ENCODE measurements around the gene MRPS34. TPM values are rescaled to one million over a fixed set of nuclear protein-coding genes. Genes with fewer than 3 reads are reported as not detected.
A peak's percentile ranks its signal among the peaks of the same experiment; 100 is the strongest.
"Not testable (repeated sequence)": the region's sequence is repeated elsewhere in the genome, so short reads cannot be mapped to it uniquely, and the experiment has no call there.

Gene MRPS34
- 73.5 TPM for polyA plus RNA-seq (2013, experiment 1 of 2; ENCODE audit: insufficient read length)
- 67.2 TPM for polyA plus RNA-seq (2013, experiment 2 of 2; ENCODE audit: insufficient read length)

DNA sequence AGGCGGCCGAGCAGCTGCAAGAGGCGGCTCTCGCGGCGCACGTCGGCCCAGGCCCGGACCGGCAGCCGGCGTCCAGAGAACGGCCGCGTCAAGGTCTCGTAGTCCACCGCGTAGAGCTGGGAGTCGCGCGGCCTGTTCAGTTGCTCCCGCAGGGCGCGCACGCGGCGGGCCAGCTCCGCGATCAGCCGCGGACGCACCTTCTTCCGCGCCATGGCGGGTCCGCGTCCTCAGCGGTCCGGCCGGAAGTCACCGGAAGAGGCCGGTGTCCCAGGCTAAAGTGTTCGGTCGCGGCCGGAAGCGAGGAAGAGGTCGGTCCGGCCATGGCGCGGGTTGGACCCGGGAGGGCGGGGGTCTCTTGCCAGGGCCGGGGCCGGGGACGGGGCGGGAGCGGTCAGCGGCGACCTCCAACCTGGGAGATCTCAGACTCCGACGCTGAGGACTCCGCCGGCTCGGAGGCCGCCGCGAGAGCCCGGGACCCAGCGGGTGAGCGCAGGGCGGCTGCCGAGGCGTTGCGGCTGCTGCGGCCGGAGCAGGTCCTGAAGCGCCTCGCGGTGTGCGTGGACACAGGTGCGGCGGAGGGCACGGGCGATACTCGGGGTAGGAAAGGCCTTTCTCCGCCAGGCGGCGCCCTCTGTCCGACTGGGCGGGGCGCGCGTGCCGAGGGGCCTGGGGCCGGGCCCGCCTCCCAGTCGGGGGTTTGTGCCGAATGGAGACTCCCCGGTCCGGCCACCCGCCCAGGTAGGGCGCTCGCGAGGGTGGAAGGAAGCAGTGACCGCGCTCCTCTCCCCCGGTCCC lies at the start of gene MRPS34:
Gene MRPS34 (minus strand): TSS at position 227 of the 795 bp plus-strand sequence. CDS start 15 bp downstream, at position 212.
- DNase-seq, result peak; percentile 85

DNA sequence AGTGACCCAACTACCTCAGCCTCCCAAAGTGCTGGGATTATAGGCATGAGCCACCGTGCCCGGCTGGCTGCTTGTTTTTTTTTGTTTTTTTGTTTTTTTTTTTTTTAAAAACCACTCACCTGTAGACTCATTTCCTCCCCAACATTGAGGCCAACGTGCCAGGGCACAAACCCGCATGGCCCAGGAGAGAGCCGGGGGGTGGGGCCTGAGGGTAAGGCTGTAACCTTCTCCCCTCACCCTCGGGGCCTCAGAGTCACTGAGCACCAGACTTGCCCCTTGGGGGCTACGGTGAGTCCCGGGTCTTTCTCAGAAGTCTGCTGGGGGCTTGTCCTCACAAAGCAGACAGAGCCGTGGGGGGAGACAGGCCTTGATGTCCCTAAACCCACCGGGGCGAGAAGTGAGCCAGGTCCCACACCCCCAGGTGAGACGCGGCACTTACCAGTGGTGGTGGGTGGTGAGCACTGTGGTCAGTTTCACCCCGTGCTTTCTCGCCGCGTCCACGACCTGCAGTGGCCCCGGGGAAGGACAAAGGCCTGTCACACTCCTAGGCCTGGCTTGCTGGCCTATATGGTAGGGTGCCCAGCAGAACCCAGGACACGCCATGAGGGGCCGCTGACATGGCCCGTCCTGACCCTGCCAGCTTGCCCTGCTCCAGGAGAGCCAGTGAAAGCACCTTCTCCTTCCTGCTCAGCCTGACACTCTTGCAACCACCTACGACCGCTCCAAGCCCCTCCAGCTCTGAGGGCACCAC lies 49.1 kb upstream of the MRPS34 start:
- no peak for DNase-seq

DNA sequence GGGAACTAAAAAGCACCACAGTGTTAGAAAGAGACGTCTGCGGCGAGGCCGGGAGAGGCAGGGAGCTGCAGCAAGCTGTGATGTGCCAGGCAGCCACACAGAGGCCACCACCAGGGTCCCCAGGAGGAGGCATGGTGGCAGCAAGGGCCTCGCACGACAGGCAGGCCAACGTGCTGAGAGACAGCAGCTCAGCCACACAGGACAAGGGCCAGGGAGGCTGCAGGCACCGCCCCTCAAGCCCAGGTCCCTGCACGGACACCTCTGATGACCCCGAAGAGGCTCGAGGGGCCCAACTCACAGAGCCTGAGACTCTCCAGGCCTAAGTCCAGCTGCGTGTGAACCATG lies 48.0 kb upstream of the MRPS34 start:
- DNase-seq, result no peak

DNA sequence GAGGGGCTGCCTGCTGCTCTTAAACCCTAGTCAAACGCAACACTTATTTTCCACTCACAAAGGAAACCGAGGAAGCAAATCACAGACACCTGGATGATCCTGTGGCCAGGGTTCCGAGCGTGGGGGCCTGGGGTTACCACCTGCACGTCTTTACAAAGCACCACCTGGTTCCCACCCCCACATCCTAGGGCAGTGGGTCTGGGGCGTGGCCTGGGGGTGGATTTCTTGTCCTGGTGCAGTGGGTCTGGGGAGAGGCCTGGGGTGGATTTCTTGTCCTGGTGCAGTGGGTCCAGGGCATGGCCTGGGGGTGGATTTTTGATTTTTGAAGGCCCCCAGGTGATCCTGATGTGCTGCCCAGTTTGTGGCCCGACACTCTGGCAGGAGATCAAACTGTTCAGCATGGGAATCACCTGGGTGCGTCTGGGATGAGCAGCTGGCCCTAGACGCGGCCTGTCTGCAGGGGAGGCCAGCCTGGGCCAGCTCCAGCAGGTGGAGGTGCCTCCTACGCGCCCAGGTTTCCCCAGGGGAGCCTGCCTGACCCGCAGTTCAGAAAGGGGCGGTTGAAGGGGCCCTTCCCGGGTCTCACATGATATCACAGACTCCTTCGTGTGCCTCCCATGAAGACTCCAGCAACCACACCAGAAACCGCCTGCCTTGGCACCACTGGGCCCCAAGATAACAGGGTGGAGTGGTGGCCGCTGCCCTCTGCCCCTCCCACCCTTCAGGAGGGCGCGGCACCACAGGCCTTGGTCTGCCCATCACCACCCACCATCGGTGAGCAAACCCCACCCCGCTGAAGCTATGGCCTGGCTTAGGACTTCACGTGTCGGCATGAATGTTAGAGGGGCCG lies 47.4 kb upstream of the MRPS34 start:
- no peak for DNase-seq

DNA sequence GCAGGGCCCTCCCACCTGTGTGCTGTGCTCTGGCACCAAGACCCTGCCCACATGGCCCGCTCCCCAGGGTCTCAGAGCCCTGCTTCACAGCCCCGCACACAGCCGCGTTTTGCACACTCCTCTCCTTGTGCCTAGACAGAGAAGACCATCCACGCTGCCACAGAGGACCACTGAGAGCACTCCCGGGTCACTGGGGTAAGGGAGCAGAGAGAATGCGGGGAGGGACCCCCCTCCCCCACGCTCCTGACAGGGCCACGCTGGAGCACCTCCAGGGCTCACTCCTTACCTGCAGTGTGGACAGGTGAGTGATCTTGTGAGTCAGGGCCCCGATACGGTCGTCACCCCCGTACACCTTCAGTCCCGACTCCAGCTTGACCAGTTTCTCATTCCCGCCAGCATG lies 46.7 kb upstream of the MRPS34 start:
- no peak for DNase-seq

DNA sequence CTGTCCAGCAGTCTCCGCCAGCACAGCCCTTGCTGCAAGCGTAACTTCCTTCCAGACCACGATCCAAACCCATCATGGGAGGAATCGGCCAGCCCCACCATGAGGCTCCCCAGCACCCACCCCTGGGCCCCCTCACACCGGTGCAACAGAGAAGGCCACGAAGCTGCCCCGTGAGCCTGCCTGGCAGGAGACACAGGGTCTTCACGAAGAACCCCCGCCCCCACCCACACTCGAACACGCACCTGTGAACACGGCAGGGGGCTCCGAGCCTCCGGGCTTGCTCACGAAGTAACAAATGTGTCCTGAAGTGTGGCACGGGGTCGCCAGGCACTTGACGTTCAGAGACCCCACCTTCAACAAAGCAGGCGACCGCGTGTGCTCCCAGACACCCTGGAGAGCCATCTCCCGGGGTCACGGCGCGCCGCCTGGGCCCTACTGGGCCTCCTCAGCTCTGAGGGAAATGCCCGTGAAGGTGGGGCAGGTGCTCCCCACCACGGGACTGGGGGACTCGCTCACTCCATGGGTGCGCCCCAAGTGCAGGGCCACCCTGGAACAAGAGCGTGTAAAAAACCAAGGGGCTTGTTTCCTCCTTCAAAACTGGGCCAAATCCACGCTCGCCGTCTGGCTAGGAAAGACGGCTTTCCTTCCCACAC lies 46.1 kb upstream of the MRPS34 start:
- DNase-seq, result no peak

DNA sequence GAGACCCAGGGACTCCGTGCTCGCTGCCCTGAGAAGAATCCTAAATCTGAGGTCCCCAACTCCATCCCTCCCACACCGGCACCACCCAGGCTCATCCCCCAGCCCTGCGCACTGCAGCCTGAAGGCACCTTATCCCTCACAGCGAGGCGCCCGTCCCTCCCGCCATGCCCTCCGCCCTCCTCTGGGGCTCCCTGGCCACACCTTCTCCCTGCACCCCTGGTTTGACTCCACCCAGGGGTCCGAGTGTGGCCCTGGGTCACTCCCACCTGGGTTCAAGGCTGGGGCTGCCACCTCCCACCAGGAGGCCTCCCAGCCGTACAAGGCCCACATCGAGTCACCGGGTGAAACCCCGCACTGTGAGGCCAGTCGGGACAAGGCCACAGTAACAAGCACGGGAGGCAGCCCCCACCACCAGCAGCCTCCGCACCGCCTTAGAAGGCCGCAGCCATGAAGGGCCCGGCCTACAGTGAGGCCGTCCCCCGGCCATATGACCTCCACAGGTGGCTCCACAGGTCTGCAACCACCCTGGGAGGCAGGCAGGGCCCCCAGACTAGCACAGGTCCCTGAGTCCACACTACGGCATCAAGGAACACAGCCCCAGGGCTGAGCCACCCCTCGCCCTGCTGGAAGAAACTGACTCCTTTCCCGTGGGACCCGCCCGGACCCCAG lies 45.4 kb upstream of the MRPS34 start:
- DNase-seq, result no peak

DNA sequence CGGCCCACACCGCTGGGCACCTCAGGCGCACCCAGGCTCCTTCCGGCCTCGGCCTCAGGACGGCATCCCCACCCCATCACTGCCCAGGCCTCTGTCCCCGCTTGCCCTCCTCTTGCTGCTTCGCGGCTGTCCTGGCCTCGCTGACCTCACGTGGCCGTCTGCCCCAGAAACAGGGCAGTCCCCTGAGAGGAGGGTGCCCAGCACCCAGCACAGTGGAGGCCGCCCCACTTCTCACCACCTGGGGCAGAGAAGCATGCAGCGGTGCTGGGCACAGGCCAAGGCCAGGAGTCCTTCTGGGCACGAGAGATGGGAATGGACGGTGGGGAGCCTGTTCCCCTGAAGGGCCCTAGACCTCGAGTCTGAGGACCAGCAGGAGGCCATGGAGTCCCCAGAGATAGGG lies 44.8 kb upstream of the MRPS34 start:
- no peak for DNase-seq

DNA sequence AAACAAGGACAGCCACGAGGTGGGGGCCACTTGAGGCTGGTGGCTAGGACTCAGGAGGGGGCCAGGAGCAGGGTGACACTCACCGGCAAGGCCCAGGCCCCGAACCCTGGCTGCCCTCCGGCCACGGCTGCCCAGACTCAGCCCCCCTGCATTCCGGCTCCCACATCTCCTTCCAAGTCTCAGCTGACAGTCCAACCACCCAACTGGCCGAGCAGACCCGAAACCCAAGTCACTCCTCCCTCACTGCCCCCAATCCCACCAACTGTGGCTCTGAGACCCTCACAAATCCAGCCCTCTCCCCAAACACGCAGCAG lies 44.3 kb upstream of the MRPS34 start:
- DNase-seq, result no peak

DNA sequence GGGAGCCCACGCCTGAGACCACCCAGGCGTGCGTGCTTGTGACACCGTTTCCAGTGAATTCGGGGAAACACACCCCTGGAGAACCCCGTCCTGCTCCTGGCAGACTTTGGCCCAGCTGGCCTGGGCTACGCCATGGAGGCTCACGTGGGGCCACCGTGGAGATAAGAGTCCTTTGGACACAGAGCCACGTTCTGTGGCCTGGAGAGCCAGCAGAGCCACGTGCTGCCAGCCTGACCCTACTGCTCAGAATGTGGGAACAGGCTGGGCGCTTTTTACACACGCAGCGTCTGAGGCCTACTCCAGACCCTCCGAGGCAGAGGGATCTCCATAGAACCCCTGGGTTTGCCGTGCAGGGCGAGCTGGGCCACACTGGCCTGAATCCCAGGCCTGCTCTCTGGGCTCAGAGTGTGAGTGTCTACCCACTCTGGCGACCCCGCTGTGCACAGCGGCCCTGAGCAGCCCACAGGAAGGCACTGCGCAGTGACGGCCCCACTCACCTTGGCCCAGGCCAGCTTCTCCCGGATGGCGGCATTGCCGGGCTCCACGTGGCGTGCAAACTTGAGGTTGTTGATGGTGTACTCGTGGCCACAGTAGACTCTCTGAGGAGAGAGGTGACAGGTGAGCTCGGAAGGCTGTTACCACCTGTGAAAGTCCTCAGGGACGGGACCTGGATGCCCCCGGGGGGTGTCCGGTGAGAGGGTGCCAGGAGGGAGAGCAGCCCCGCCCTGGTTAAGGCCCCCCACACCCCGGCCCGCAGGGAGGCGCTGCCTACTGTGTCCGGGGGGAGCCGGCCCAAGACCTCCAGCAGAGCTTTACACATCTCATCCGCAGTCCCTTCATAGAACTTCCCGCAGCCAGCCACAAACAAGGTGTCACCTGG lies 43.7 kb upstream of the MRPS34 start:
- no peak for DNase-seq

DNA sequence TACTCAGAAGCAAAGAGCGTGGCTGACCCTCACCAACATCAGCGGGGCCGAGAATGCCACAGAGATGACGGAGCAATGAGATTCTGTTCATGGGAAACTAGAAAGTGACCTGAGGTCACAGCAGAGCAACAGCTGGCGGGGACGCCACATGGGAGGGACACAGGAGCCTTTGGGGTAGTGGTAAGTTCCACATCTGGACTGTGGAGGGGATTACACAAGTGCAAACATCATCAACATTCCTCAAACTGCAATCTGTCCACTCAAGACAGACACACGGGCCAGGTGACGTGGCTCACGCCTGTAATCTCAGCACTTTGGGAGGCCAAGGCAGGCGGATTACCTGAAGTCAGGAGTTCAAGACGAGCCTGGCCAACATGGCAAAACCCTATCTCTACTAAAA lies 42.5 kb upstream of the MRPS34 start:
- DNase-seq, result no peak

DNA sequence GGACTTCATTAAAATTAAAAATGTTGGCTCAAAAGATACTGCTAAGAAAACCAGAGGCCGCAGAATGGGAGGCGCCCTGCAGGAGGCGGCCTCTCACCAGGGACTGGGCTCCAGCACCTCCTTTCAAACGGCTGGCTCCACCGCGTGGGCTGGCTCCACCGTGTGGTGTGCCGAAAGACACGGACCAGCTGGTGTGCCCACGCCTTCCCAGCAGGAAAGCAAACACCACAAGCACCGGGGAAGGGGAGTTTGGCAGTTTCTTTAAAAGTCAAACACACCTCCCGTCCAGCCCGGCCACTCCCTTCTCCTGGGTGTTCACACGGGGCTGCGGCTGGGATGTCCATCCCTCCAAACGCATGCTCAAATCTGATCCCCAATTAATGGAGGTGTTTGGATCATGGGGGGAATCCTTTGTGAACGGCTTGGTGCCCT lies 39.8 kb upstream of the MRPS34 start:
- DNase-seq, result peak; percentile 57

DNA sequence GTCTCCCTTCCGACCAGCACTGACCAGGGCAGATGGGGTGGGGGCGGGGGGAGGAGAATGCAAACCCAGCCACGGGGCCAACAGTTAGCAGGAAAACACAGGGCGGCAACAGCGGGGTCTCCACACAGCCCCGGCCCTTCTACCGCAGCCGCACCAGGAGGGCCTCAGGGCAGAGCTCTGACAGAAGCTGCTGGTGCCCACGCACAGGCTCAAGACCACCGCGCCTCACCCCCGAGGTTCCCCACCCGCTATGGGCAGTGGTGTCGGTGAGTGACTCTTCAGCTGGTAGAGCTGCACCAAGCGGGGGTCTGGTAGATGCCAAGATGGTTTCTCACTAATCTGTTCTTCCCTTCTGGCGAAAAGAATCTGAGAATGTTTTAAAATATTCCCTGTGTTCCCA lies 37.6 kb upstream of the MRPS34 start:
- no peak for DNase-seq

DNA sequence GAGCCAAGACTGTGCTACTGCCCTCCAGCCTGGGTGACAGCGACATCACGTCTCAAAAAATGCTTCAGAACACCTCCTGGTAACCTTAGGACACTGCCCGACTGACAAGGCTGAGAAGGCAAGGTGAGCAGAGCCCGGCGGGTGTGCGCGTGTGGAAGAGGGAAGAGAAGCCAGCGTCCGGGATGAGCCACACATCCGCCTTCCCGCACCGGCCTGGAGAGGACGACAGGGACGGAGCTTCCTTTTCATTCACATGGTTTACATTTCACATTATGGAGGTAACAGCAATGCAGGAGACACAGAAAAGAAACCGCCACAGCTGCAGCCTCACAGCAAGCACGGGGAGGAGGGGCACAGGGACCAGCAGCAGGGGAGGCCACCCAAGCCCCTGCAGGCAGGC lies 37.2 kb upstream of the MRPS34 start:
- DNase-seq, result no peak

DNA sequence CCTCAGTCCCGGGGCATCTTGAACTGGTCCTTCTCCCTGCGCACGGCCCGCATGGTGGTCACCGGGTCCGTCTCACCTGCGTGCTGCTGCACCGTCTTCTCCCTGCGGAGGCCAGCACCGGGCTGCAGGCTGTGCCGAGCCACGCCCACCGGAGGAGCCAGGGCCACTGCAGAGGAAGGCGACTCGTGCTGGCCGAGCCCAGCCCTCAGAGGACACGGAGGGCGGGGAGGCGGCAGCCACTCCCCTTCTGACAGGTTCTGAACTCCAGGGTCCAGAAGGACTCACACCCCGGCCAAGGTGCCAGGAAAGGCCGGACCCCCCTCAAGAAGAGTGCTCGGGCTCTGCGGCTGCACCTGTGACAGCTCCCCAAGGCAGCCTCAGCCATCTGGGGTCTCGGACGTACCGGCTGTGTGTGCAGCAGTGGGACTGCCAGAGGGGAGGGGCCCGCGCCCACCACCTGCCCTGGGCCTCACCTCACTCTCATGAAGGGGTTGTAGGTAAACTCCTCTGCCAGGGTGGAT lies 36.4 kb upstream of the MRPS34 start:
- no peak for DNase-seq

DNA sequence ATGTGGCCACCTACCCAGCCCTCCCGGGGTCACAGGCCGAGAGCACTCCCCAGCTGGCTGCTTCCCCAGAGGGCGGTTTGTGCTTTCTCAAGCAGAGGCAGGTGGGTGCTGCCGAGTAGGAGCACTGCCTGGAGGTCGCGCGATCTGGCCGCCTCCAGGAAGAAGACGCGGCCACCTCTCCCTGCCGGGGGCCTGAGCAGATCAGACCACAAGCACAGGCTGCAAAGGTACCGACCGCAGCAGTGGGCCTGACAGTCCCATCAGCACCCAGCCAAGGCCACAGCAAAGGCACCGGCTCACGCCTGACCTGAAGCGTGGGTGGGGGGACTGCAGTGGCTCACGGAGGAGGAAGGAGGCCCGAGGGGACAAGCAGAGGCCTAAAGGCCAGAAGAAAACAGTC lies 35.8 kb upstream of the MRPS34 start:
- no peak for DNase-seq

DNA sequence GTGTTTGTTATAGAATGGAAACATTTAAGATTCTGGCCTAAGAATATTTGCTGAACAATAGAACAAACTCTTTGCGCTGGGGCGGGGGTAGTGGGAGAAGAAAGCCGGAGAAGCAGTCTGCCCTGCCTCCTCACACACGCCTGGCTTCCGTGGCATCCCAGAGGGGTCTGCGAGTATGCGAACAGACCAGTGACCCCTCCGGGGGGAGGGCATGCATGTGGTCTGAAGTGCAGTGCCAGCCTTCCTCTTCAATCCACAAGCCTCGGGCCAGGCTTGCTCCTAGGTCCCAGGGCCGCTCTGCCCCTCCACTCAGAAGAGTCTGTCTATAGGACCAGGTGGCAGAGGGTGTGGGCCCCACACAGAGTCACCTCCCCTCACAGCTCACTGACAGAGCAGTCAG lies 34.7 kb upstream of the MRPS34 start:
- DNase-seq, result no peak

DNA sequence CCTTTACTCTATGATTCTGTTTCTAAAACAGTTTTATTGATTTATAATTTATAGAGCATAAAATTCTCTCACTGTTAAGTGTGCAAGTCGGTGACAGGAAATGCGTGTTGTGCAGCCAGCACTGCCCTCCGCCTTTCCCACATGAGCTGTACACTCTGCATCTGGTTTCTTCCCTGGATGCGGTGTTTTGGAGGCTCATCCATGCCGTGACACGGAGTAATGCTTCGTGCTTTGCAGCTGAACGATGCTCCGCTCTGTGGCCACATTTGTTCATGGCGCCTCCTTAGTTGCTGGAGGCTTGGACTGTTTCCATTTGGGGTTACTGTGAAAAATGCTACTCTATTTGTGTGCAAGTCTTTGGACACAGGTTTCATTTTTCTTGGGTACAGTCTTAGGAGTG lies 27.8 kb upstream of the MRPS34 start:
- DNase-seq, result no peak

DNA sequence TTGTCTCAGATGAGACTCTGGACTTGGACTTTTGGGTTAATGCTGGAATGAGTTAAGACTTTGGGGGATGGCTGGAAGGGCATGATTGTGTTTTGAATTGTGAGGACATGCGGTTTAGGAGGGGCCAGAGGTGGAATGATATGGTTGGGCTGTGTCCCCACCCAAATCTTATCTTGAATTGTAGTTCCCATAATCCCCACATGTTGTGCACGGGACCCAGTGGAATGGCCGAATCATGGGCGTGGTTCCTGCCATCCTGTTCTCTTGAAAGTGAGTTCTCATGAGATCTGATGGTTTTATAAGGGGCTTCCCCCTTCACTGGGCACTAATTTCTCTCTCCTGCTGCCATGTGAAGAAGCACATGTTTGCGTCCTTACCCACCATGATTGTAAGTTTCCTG lies 26.3 kb upstream of the MRPS34 start:
- DNase-seq, result not testable (repeated sequence)

DNA sequence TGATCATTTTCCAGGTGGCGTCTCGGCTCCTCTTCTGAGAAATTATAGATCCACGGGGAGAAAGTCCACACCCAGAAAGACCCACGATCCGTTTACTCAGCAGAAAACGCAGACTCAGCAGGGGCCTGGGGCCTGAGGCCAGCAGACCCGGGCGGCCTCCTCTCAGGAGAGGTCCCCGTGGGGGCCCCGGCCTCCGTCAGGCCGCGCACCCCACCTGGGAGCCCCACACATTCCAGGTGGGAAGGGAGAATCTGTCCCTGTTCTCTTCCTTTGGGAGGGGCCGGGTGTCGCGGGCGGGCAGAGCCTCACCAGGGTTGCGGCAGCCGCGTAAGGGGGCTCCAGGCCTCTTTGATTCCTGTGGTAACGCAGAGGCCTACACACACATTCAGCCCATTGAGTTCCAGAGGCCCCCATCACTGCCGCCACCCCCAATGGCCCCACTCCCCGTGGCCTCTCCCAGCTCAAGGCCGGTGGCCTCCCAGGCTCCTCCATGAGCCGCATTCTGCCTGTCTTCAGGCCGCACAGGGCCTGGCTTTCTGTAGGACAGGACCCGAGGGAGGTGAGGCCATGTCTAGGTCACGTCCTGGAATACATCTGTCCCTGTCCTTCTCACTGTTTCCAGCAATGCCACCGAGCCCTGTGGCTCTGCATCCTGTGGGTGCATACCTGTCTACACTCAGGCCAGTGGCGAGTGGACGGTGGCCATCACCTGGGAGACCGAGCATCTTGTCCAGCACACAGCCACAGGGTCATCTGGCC lies 22.2 kb upstream of the MRPS34 start:
- no peak for DNase-seq
